ENCODE measurements around the gene ANKRD33B.

GRCh38 chr5:10645671-10646070, 81.8 kb downstream of the ANKRD33B start:
- TF ChIP-seq POLR2A (IDR thresholded peaks at IDR 0.05; ENCODE audit: low read depth, low read length) = no peak
- no peak for TF ChIP-seq POLR2AphosphoS5 (IDR thresholded peaks at IDR 0.05; ENCODE audit: low read depth, low read length)
